Measurements from ENCODE around the gene DHRS9. TPM values are rescaled to one million over a fixed set of nuclear protein-coding genes. Genes with fewer than 3 reads are reported as not detected.

Gene DHRS9
- total RNA-seq (10 to 100 TPM in 1 of 7 donors, 1 to 10 TPM in 6; 2.8 to 10.9 (median 6.2) TPM), polyA plus RNA-seq (1 to 10 TPM; 2.3 to 7.1 (median 3.9) TPM)
- long read RNA-seq, donor 1: 0 reads
- long read RNA-seq, donor 2: 0 reads

DNA sequence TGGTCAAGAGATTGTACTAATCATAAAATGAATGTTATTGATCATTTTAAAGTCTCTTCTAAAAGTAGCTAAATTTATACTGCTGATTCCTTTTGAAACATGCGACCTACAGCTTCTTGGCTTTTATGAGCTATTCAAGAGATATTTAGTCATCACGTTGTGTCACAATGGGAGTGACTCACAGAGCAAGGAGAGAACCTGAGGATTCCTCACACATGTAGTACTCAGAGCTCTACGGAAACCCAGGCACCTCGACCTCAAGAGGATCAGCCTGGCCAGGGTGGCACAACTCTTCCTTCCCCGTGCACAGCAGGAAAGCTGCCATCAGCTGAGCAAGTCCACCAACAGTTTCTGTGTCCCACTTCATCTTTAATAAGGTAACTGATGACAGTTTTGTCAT, at the start of gene DHRS9:
Gene DHRS9 (plus strand): TSS at position 223 of the 400 bp plus-strand sequence. CDS start 12,019 bp downstream, outside the sequence.
- WGBS, 5 donors: 36 to 62% (median 45%) methylated on average over 5 of the region's 5 CpGs
- Histone ChIP-seq H3K36me3 (no peaks in the 10 kb centered on the region), H3K4me1 (peaks cover 0 to 64% (median 5%) of the 10 kb centered on the region in 6 donors), H3K9me3 (no peaks in the 10 kb centered on the region), H3K4me3 (peak within 1 kb of the TSS in 1 of 8 donors; percentile 21), H3K27me3 (replicated peaks in 1 of 7) (no peaks in the 10 kb centered on the region), H3K27ac (peak within 1 kb of the TSS in 5 of 8 donors; percentile 24 to 82 (median 78))
- TF ChIP-seq, protein P1, sequence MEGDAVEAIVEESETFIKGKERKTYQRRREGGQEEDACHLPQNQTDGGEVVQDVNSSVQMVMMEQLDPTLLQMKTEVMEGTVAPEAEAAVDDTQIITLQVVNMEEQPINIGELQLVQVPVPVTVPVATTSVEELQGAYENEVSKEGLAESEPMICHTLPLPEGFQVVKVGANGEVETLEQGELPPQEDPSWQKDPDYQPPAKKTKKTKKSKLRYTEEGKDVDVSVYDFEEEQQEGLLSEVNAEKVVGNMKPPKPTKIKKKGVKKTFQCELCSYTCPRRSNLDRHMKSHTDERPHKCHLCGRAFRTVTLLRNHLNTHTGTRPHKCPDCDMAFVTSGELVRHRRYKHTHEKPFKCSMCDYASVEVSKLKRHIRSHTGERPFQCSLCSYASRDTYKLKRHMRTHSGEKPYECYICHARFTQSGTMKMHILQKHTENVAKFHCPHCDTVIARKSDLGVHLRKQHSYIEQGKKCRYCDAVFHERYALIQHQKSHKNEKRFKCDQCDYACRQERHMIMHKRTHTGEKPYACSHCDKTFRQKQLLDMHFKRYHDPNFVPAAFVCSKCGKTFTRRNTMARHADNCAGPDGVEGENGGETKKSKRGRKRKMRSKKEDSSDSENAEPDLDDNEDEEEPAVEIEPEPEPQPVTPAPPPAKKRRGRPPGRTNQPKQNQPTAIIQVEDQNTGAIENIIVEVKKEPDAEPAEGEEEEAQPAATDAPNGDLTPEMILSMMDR (IDR thresholded peaks at IDR 0.05 in 8 of 11, conservative IDR thresholded peaks at IDR 0.05 in 3 of 11): no peak
- TF ChIP-seq POLR2AphosphoS5 (IDR thresholded peaks at IDR 0.05) (no peak), POLR2A (IDR thresholded peaks at IDR 0.05) (no peak)
- peak; percentile 77 for DNase-seq
- intact Hi-C loops (cut with DNase I; ENCODE audit: low total_unique reads): no loop called here

DNA sequence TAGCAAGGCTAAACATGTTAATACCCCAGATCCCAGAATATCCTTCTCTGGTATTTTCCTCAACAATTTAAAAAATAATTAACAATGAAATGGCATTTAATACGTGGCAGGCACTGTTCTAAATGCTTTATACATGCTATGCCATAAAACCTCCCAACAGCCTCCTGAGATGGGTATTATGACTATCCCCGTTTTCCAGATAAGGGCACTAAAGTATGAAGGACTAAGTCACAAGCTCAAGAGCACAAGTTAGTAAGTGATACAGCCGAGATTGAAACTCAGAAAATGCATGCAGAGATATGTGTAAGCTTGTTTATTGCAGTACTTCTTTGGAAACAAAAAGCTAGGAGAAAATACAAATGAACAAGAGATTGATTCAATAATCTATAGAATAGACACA, 46.2 kb upstream of the DHRS9 start:
- Histone ChIP-seq H3K4me3 (no peak overlapping the region), H3K36me3 (no peaks in the 10 kb centered on the region), H3K27me3 (replicated peaks in 1 of 7) (no peaks in the 10 kb centered on the region), H3K27ac (no peak overlapping the region), H3K9me3 (no peaks in the 10 kb centered on the region), H3K4me1 (peaks cover 0 to 6% (median 0%) of the 10 kb centered on the region in 6 donors)
- WGBS, 5 donors: 61 to 91% (median 82%) methylated on average over 3 of the region's 3 CpGs
- intact Hi-C loops (cut with DNase I; ENCODE audit: low total_unique reads): no loop called here
- DNase-seq: no peak
- TF ChIP-seq POLR2AphosphoS5 (IDR thresholded peaks at IDR 0.05) (no peak), POLR2A (IDR thresholded peaks at IDR 0.05) (no peak)
- TF ChIP-seq, protein P1 (IDR thresholded peaks at IDR 0.05 in 8 of 11, conservative IDR thresholded peaks at IDR 0.05 in 3 of 11): no peak

DNA sequence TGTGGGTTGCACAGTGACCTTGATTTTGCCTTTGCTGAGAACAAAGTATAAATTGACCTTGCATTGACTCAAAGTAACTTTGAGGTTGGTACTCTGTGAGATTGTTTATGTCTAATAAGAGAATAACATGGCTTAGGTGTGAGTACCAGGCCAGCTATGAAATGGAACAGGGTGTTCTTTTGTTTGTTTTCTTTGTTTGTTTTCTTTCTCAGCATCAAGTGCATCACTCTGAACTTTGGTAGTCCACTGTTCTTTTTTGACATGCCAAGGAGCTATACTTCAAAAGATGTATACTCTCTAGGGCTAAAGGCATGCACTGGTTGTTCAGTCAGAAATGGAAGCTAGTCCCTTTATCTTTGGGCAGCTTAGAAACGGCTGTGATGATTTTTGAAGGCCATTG, 43.3 kb upstream of the DHRS9 start:
- H3K36me3 ChIP-seq: no peaks in the 10 kb centered on the region
- H3K4me3 ChIP-seq: no peak overlapping the region
- H3K27me3 ChIP-seq (replicated peaks in 1 of 7): no peaks in the 10 kb centered on the region
- 54 to 79% (median 75%) methylated on average over 1 of the region's 1 CpG for WGBS, 5 donors
- no peak for TF ChIP-seq POLR2A (IDR thresholded peaks at IDR 0.05)
- TF ChIP-seq POLR2AphosphoS5 (IDR thresholded peaks at IDR 0.05): no peak
- TF ChIP-seq, protein P1 (IDR thresholded peaks at IDR 0.05 in 8 of 11, conservative IDR thresholded peaks at IDR 0.05 in 3 of 11): no peak
- DNase-seq: no peak
- intact Hi-C loops (cut with DNase I; ENCODE audit: low total_unique reads): no loop called here
- H3K9me3 ChIP-seq: no peaks in the 10 kb centered on the region
- peak overlapping the region in 1 of 8 donors; percentile 63 for H3K27ac ChIP-seq
- peaks cover 0 to 6% (median 0%) of the 10 kb centered on the region in 6 donors for H3K4me1 ChIP-seq

DNA sequence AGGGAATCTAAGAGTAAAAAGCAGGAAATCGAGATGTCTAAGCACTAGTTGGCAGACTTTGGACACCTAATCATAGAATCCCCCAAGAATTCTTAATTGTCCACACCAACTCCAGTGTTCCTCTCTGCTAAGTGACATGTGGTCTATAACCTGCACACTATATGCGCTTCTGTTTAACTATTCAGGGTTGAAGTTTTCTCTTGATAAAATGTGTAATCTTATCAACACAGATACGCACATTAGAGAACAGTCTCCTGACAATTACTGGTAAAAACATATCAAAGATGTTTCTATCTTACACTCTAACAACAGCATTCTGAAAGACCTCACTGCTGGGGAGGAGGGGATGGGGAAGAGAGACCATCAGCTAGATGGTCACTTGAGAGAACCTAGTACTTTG, 42.1 kb upstream of the DHRS9 start:
- intact Hi-C loops (cut with DNase I; ENCODE audit: low total_unique reads): no loop called here
- no peak overlapping the region for H3K4me3 ChIP-seq
- no peak for DNase-seq
- TF ChIP-seq POLR2AphosphoS5 (IDR thresholded peaks at IDR 0.05): no peak
- TF ChIP-seq POLR2A (IDR thresholded peaks at IDR 0.05): no peak
- TF ChIP-seq, protein P1 (IDR thresholded peaks at IDR 0.05 in 8 of 11, conservative IDR thresholded peaks at IDR 0.05 in 3 of 11): no peak
- H3K36me3 ChIP-seq: no peaks in the 10 kb centered on the region
- peaks cover 0 to 6% (median 0%) of the 10 kb centered on the region in 6 donors for H3K4me1 ChIP-seq
- no peak overlapping the region for H3K27ac ChIP-seq
- 87 to 94% (median 91%) methylated on average over 3 of the region's 3 CpGs for WGBS, 5 donors
- H3K9me3 ChIP-seq: no peaks in the 10 kb centered on the region
- no peaks in the 10 kb centered on the region for H3K27me3 ChIP-seq (replicated peaks in 1 of 7)
